MV-4-11 (cell line): ENCODE data around the gene ARFGAP2.
A peak's percentile ranks its signal among the peaks of the same experiment; 100 is the strongest.

Experiments used
- DNase-seq: peaks from one replicate; lab custom pipeline; 2025; lab: John Stamatoyannopoulos, UW

Gene ARFGAP2

GRCh38 chr11:47186700-47187695, 10.3 kb upstream of the ARFGAP2 start:
- peak; percentile 19 for DNase-seq

- DNase-seq, result no peak
Measured at GRCh38 chr11:47186076-47186699, 9.5 kb upstream of the ARFGAP2 start, which contains the start of gene PACSIN3. Gene PACSIN3 (minus strand): TSS chr11:47186434. CDS start chr11:47182727, 3,707 bp downstream.

GRCh38 chr11:47185305-47186075, 8.8 kb upstream of the ARFGAP2 start:
- no peak for DNase-seq

GRCh38 chr11:47184711-47185304, 8.1 kb upstream of the ARFGAP2 start:
- DNase-seq, result no peak

GRCh38 chr11:47183969-47184368, 7.3 kb upstream of the ARFGAP2 start:
- no peak for DNase-seq

- DNase-seq, result no peak
Measured at GRCh38 chr11:47183031-47183856, 6.6 kb upstream of the ARFGAP2 start.

- DNase-seq, result no peak
Measured at GRCh38 chr11:47182380-47182779, 5.7 kb upstream of the ARFGAP2 start.

GRCh38 chr11:47181271-47181670, 4.6 kb upstream of the ARFGAP2 start:
- no peak for DNase-seq

GRCh38 chr11:47180006-47180787, 3.5 kb upstream of the ARFGAP2 start:
- DNase-seq, result no peak

GRCh38 chr11:47179655-47179991, 2.9 kb upstream of the ARFGAP2 start:
- DNase-seq, result peak; percentile 49

- no peak for DNase-seq
Measured at GRCh38 chr11:47178737-47179654, 2.3 kb upstream of the ARFGAP2 start.

- no peak for DNase-seq
Measured at GRCh38 chr11:47178316-47178715, 1.6 kb upstream of the ARFGAP2 start.

- no peak for DNase-seq
Measured at GRCh38 chr11:47177846-47178245, 1.2 kb upstream of the ARFGAP2 start.

GRCh38 chr11:47177229-47177845, 658 bp upstream of the ARFGAP2 start:
- DNase-seq, result peak; percentile 82

- peak; percentile 70 for DNase-seq
Measured at GRCh38 chr11:47175746-47176327, 842 bp downstream of the ARFGAP2 start.

- DNase-seq, result no peak
Measured at GRCh38 chr11:47172740-47173336, 3.8 kb downstream of the ARFGAP2 start.

GRCh38 chr11:47171856-47172255, 4.8 kb downstream of the ARFGAP2 start:
- DNase-seq, result no peak
